HG02943 (cell line): ENCODE measurements around the gene TH.
"Not testable (repeated sequence)": the region's sequence is repeated elsewhere in the genome, so short reads cannot be mapped to it uniquely, and the experiment has no call there.

Experiments used
- ATAC-seq: cut with Tn5 transposase; IDR thresholded peaks from one replicate; pipeline ENCODE4 v1.9.1; 2021; ENCODE audit warnings: mild to moderate bottlenecking, low read depth, moderate library complexity; ENCODE audit not compliant: unreplicated experiment

Gene TH

DNA sequence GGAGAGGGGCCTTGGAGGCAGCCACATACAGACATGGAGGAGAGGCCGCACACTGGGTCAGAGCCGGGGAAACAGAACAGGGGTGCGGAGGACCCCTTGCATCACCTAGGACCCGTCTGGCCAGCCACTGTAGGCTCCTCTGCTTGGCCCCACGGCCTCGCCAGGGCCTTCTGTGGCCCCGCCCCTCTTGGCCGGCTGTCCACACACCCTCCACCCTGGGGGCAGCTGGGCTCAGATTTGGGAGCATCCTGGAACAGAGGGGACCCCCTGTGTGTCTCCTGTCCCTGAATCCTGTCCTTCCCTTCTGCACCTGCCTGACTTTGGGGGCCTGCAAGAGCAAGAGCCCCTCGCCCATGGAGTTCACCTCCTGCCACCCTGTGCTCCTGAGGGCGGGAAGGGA is 7.9 kb upstream of the TH start:
- ATAC-seq, result no peak

DNA sequence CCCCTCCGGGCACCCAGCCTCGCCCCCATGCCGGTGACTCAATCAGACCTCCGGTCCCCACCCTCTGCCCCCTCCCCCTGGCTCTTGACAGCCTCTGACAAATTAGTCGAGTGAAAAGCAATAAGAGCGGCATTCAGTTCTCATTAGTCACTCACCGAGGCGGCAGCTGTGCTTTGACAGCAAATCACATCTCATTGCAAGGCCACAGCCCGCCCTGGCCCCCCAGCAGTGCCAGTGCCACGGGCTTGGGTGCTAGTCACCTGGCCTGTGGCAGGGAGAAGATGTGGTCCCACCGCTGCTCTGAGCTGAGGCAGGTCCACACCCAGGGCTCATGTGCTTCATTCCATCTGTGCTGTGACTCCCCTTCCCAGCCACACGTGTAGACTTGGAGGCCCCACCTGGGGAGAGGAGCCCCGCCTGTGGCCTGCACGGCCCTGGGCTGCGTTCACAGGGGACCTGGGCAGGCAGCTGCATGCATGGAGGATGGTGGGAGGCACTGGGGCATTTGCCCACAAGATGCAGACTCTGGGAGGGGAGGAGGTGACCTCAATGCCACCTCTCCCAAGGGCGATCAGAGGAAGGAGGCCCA is 7.4 kb upstream of the TH start:
- ATAC-seq, result no peak

DNA sequence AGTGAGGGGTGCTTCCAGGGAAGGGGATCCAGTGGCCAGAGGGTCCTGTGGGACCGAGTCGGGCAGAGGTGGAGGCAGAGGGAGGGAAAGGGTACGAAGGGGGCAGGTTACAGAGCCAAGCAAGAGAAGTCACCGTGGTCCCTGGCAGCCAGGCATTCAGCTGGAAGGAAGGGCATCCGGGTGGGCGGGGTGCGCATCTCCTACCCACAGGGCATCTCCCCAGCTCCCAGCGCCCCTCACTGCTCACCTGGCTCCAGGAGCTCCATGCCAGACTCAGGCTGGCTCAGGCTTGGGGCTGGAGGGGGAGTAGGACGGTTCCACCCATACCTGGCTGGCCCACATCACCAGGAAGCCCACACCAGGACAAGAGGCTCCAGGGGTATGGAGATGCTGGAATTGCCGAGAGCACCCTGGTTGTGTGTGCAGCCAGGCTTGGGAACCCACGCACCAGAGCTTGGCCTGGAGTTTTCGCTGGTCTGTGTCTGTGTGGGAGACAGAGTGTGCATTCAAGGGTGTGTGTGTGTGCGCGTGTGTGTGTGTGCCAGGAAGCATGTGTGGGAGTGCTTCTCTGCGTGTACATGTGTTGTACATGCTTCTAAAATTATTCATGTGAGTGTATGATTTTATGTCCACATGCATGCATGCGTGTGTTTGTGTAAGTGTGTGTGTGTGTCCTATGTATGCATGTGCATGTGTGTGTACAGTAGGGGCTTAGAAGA is 6.6 kb upstream of the TH start:
- not testable (repeated sequence) for ATAC-seq

DNA sequence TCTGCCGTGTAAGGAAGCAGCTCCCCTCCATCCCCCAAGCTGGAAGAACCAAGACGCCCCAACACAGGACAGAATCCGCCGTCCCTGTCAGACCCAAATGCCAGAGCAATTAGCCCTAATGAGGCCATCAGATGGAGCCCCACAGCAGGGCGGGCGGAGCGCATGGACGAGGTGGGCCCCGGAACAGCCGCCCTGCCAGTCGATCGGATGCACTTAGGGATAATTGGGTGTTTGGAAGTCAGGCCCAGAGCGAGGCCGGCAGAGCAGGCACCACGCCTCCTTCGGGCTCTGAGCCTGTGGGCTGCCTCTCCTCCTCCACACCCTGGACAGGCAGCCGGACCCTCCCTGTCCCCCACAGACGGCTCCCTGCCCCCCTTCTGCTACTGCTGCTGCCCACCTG is 5.5 kb upstream of the TH start:
- no peak for ATAC-seq

DNA sequence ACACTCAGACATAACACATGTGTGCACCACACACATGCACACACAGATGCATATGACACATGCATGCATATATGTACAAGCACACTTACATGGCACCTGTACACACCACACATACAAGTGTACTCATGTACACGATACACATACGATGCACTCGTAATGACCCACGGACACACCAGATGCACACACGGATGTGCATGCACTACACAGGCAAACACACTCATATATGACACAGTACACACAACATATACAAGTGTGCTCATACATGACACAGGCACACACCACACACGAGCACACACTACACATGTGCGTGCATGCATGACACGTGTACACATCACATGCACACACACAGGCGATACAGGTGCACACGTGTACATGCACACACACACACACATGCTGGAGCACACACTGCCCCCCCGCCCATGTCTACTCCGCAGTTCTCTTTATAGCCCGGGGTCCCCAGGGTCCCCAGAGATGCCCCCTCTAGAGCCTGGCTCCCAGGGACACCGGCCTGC is 4.8 kb upstream of the TH start:
- ATAC-seq, result no peak

DNA sequence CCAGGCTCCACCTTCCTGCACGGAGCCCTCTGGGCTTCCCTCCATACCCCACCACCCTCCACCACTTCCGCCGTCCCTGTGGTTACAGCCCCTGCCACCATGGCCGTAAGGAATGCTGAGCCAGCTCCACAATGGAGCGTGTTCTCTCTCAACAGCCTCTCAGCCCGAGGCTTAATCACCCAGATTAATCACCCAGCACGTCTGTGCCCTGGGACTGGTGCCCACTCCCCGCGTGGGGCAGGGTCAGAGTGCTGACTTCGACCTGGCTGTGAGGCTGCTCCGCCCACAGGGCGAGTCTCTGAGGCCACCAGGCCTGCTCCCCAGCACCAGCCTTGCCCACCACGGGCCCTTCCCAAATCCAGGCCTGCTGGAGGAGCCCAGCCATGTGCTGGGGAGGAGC is 4.0 kb upstream of the TH start:
- no peak for ATAC-seq

DNA sequence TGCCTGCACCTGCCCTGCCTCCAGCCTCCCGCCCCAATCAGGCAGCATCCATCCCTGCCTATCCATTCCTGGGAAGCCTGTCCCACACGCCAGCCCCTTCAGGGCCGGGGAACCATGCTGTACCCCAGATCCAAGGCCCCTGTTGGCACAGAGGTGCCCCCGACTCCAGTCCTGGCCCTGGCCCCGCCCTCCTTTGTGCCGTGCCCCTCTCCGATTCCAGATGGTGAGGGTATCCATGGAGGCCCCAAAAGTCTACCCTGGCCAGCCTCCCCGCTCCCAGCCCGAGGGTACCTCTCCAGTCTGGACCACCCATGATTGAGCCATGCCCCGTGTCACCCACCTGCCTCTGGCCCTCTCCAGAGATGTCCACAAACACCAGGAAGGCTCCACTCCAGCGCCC is 2.7 kb upstream of the TH start:
- no peak for ATAC-seq

DNA sequence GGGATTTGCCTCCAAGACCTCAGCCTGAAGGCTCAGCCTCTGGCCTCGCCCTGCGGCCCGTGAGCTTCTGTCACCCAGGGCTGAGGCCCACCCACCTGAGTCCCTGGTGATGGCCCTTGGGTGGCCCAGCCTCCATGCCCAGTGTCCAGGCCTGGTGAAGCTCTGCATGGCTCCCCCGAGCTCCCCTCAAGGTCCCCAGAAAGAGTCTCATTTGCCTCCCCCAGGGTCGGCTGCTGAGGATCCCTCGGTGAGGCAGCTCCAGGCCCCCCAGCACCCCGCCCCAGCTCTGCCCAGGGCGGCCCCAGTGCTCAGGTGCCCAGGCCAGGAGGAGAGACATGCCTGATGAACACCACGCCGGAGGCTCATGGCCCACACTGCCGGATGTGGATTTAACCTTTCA is 2.1 kb upstream of the TH start:
- ATAC-seq, result no peak

DNA sequence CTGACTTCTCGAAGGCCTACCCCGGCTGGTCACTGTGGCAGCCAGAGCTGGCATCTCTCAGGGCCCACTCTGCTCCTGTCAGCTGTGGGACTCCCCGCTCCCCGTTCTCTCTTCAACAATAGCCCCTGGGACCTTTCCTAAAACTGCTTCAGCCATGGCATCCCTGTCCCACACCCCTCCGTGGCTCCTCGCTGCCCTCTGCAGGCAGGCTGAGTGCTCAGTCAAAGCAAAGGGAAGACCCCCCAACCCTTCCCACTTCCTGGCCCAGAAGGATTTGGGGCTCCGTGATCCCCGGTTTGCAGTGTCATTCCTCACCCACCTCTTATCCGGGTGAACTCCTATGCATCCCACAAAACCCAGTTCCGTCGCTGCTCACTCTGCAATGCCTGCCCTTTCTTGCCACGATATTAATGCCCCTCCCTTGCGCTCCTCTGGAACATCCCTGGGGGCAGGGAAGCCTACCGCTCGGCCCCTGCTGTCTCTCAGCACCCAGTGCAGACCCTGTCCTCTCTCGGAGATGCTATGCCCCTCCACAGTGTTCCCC is 1.6 kb upstream of the TH start:
- no peak for ATAC-seq

DNA sequence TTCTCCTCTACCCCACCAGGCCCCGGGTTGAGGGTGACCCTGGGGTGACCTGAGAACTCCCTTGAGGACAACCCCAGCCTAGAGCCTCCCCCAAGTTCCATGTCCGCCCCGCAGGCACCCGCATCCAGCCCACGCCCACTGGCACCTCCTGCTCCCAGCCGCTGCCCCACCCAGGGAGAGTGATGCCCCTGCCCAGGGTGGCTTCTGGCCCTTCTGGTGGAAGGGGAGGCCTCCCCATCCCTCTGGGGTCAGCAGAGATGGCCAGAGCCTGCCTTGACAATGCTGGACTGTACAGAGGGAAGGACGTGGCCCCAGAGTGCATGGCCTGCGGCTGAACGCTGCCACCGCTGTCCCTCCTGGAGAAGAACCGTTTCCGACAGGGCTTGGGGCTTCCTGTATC is 1.1 kb upstream of the TH start:
- no peak for ATAC-seq

DNA sequence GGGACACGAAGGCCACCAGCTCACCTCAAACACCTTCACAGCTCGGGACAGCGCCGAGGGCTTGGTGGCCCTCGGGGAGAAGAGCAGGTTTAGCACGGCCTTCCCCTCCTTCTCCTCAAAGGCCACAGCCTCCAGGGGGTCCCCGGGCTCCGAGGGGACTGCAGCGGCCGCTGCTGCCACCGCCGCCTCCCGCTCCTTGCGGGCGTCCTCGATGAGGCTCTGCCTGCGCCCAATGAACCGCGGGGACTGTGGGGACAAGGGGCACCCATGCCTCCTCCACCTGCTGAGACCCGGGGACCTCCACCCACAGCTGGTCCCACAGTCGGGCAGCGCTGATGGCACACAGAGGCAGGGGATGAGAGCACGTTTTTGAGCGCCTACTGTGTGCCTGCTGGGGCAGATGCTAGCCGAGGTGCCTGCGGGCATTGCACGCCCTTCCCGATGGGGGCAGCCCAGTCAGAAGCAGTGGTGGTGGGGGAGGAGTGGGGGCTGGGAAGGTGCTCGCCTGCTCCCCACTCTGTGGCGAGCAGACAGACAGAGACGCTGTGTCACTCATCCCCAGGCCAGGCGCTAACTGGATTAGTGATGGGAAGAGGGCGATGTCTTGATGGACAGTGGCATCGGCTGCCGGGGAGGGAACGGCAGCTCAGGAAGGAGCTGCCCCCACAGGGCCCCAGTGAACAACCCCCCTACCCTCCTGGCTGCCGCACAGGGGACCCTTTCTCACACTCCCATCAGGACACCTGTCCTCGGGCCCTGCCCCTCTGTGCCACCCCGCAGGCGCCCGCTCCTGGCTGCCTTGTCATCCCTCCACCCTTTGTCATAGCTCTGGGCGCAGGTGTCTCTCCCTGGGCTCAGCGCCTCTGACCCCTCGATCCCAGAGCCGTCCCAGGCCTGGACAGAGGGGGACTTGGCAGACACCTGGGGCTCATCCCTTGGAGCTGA is 1.7 kb downstream of the TH start:
- ATAC-seq, result no peak

DNA sequence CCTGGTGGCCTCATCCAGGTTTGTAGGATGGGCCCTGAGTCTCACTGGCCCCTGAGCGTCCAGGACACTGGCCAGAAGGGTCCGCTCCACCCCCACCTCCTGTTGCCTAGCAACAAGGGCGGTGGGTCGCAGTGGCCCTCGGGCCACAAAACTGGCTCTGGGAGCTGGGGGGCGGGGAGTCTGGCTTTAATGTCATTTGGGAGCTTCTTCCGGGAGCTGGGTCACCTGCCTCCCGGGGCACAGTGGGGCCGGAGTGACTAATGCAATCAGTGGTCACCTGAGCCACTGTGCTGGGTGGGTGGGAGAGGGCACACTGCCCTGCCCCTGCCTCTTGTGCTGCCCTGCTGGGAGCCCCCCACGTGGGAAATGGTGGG is 2.6 kb downstream of the TH start:
- ATAC-seq, result no peak

DNA sequence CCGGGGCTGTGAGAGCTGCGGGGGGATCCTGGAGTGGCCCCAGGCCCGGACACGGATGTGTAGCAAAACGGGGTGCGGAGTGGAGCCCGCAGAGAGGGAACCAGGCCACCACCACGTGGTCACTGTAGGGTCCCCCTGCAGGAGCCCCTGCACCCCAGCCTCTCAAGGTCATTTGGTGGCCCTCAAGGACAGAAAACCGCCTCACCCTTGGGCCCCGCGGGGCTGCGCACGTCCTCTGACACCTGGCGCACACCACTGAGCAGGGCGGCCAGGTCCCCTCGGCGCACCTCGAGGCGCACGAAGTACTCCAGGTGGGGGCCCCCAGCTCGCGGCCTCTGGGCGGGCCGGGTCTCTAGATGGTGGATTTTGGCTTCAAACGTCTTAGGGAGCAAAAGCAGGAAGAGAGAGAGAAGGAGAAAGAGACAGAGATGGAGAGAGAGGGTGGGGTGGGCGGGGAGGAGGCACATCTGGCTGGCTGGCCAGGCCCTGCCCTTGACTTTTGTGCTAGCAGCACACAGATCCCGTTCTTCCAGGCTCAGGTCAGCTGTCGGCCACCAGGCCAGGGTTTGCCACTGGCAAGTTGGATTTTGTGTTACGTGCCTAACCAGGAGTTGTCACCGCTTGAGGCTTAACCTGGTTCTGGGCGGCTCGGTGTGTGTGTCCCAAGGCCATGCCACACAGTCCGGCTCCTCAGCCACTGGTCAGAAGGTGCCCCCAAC is 3.2 kb downstream of the TH start:
- no peak for ATAC-seq

DNA sequence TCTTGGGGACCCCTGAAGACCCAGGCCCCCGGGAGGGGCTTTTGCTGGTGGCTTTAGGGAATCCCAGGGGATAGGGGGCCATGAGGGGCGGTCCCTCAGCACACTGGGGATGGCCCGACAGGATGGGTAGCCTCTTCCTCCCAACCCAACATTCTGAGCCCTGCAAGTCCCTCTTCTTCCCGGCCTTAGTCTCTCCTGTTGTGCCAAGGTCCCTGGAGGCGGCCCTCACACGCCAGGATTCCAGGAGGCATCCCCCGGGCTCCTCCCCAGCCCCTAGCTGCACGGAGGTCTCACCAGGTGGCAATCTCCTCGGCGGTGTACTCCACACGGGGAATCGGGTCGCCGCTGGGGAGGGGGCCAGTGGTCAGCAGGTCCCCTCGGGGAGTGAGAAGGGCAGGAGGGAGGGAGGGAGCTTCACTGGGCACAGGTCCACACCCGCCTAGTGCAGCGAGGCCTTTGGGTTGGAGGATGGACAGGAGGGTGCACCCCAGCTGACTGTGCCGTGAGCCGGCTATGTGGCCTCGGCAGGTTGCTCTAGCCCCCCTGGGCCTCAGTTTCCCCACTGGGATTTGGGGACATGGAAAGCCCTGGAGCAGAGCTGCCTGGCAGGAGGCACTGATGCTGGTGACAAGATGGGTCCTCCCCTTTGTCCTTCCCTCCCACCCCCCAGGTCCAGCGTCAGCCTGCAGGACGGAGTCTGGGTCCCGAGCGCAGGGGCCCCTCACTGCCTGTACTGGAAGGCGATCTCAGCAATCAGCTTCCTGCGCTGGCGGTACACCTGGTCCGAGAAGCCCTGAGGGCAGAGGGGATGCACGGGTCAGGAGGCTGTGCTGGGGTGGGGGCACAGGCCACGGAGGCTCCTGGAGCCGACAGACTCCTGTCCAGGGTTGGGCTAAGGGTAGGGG is 4.2 kb downstream of the TH start:
- no peak for ATAC-seq

DNA sequence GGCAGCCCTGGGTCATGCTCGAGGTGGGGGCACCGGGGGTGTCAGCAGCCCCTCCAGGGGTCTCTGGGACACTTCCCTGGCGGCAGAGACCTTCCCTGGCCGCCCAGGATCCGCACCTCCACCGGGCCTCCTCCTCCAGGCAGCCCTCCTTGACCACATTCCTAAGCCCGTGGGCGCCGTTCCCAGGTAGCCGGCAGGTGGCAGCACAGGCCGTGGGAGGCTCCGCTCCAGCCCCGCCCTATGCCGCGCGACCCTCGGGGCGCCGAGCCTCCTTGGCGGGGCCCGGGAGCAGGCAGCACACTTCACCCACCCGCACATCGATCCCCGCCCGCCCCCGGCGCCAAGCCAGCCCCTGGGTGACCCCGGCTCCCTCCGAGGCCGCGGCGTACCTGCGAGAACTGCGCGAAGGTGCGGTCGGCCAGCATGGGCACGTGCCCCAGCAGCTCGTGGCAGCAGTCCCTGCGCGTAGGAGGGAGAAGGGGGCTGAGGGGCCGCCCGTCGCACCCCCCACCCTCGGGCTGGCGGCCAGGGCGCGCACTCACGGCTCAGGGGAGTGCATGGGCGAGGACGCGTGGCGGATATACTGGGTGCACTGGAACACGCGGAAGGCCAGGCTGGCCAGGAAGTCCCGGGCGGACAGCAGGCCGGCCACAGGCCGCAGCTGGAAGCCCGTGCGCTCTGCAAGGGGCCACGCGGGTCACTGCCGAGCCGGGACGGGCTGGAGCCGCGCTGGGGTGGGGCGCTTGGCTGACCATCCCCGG is 5.3 kb downstream of the TH start:
- ATAC-seq, result no peak

DNA sequence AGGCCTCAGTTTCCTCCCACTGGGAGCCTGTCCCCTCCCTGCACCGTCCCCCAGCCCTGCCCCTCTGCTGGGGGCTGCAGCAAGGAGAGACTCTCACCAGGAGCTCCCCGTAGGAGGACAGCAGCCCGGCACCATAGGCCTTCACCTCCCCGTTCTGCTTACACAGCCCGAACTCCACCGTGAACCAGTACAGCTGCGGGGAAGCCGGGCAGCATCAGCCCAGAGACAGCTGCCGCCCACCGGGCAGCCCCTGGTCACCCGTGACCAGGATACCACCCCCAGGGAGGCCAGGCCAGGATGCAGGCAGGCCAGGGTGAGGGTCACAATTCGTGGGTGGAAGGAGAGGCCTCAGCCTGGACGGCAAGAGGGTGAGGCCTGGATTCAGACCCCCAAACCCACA is 6.0 kb downstream of the TH start:
- ATAC-seq, result no peak

DNA sequence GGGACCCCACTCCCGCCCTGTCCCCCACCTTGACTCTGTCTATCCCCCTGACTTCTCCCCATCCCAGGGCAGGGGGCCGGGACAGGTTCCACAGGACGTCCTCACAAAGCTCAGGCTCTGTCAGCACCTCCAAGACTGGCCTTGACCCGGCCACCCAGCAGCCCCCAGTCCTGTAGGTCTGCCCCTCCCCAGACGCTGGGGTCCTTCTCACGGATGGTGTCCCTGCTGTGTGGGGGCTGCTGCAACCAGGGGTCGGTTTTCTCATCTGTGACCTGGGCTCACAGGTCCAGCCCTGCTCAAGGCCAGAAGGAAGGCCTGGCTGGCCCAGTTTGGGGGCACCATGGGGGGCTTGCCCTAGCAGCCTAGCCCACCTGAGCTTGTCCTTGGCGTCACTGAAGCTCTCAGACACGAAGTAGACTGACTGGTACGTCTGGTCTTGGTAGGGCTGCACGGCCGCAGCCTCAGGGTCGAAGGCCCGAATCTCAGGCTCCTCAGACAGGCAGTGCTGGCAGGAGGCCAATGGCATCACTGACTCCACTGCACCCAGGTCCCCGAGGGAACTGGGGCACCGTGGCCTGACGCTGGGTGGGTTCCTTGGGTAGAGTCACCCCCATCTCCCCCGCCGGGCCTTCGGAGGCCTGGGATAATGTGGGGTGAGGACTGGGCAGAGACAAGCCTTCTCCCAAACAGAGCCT is 6.6 kb downstream of the TH start:
- no peak for ATAC-seq

DNA sequence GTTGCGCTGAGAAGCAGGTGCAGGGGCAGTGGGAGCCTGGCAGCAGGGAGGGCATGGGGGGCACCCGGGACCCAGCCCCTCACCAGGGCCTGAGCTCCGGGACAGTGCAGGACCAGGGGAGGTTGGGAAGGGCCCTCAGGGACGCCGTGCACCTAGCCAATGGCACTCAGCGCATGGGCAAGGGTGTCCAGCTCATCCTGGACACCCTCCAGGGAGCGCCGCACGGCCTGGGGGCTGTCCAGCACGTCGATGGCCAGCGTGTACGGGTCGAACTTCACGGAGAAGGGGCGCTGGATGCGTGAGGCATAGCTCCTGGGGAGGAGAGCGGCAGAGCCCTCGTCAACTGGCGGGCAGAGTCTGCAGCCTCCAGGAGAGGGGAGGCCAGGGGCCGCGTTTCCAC is 7.5 kb downstream of the TH start:
- ATAC-seq, result no peak
